Measurements from ENCODE around the gene CDK14. TPM values are rescaled to one million over a fixed set of nuclear protein-coding genes. Genes with fewer than 3 reads are reported as not detected.

The CDK14 gene
- total and polyA plus RNA-seq, 10 of the 15 experiments (the other 5 are each of a cell fraction or from before 2014, with no cell fraction given): 6.5 to 61.3 (median 24.2) TPM

DNA sequence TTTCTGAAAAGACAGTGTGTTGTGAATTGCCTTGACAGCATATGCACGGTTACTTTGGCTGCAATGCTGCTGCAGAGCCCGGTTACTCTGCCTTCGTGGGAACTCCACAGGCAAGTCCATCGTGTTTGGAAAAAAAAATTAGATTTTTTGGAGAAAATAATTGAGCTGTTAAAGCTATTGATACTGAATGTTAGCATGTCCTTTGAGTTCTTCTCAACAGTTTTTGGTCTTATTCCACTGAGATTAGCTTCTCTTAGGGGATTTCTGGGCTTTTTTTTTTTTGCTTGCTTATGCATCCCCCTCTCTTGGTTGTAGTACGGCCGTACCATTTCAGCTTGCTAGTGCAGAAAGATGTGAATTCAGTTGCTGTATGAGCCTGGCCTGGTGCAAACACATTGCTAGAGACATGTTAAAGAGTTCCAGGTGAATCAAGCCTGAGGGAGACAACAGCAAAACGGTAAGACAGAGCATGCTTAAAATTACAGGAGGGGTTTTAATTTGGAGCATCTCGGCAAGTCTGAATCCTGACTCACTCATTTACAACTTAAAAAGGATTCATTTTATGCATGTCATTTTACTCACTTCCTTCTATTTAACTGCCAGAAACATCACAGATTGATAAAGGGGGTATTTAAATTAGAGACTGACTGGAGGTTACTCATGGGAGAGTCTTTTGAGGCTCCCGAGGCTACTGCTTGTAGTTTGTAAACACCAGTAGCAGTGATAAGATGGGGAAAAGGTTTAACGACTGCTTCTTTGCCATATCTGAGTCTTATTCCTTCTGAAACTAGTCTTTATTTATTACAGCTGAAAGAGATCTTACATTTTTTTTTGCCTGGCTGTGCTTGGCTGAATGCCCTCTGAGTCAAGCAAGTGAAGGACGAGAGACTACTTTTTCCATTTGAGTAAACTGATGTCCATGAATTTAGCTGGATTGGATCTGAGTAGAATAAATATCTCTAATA, 113.7 kb downstream of the CDK14 start (continued):
- TF ChIP-seq CHD2 (IDR thresholded peaks at IDR 0.05; ENCODE audit: borderline replicate concordance, low read depth, low read length) (no peak), NR2C1 (IDR thresholded peaks at IDR 0.05) (no peak), MTA3 (IDR thresholded peaks at IDR 0.05; ENCODE audit: borderline replicate concordance, low read length) (no peak), MTA2 (IDR thresholded peaks at IDR 0.05; ENCODE audit: low read depth) (0 out of 2 replicates have a peak, but pooled peaks have one; percentile 11), RCOR1 (conservative IDR thresholded peaks at IDR 0.05; ENCODE audit: low read depth, low read length) (no peak), GATAD2B (conservative IDR thresholded peaks at IDR 0.05; ENCODE audit: low read depth) (no peak), LARP7 (IDR thresholded peaks at IDR 0.05) (no peak), MYB (IDR thresholded peaks at IDR 0.05; ENCODE audit: borderline replicate concordance, low read depth, low read length) (no peak), YBX1 (IDR thresholded peaks at IDR 0.05) (no peak), POU2F2 (IDR thresholded peaks at IDR 0.05; ENCODE audit: borderline replicate concordance, low read depth, low read length) (no peak), MYC (IDR thresholded peaks at IDR 0.05; ENCODE audit: insufficient read depth, insufficient read length, insufficient replicate concordance, low read length, severe bottlenecking) (no peak), CBX3 (IDR thresholded peaks at IDR 0.05; ENCODE audit: borderline replicate concordance, low read depth) (no peak), TCF7 (IDR thresholded peaks at IDR 0.05; ENCODE audit: borderline replicate concordance) (no peak), PAX8 (IDR thresholded peaks at IDR 0.05) (no peak), CHD1 (IDR thresholded peaks at IDR 0.05; ENCODE audit: low read depth, low read length) (peak; percentile 86; the same call in 1 of the 2 replicates), SMARCA5 (IDR thresholded peaks at IDR 0.05) (no peak), CHD4 (IDR thresholded peaks at IDR 0.05) (no peak), TBL1XR1 (IDR thresholded peaks at IDR 0.05; ENCODE audit: low read depth, low read length) (no peak), HDAC6 (IDR thresholded peaks at IDR 0.05; ENCODE audit: unreplicated experiment) (no peak), EGR1 (IDR thresholded peaks at IDR 0.05; ENCODE audit: borderline replicate concordance in 1 of 2, low read depth in 2 of 2, low read length in 2 of 2) (no peak), RBBP5 (conservative IDR thresholded peaks at IDR 0.05) (no peak), HDAC2 (IDR thresholded peaks at IDR 0.05) (no peak), RAD51 (IDR thresholded peaks at IDR 0.05) (no peak), IRF4 (IDR thresholded peaks at IDR 0.05; ENCODE audit: low read depth, low read length) (no peak), SIN3A (IDR thresholded peaks at IDR 0.05; ENCODE audit: low read depth, low read length) (0 out of 2 replicates have a peak, but pooled peaks have one; percentile 11), ZNF274 (IDR thresholded peaks at IDR 0.05; ENCODE audit: insufficient read depth, insufficient read length) (no peak), ZNF217 (IDR thresholded peaks at IDR 0.05) (no peak), TARDBP (IDR thresholded peaks at IDR 0.05; ENCODE audit: borderline replicate concordance) (no peak)
- TF ChIP-seq, protein P1, sequence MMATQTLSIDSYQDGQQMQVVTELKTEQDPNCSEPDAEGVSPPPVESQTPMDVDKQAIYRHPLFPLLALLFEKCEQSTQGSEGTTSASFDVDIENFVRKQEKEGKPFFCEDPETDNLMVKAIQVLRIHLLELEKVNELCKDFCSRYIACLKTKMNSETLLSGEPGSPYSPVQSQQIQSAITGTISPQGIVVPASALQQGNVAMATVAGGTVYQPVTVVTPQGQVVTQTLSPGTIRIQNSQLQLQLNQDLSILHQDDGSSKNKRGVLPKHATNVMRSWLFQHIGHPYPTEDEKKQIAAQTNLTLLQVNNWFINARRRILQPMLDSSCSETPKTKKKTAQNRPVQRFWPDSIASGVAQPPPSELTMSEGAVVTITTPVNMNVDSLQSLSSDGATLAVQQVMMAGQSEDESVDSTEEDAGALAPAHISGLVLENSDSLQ (IDR thresholded peaks at IDR 0.05): no peak
- TF ChIP-seq, protein P2, sequence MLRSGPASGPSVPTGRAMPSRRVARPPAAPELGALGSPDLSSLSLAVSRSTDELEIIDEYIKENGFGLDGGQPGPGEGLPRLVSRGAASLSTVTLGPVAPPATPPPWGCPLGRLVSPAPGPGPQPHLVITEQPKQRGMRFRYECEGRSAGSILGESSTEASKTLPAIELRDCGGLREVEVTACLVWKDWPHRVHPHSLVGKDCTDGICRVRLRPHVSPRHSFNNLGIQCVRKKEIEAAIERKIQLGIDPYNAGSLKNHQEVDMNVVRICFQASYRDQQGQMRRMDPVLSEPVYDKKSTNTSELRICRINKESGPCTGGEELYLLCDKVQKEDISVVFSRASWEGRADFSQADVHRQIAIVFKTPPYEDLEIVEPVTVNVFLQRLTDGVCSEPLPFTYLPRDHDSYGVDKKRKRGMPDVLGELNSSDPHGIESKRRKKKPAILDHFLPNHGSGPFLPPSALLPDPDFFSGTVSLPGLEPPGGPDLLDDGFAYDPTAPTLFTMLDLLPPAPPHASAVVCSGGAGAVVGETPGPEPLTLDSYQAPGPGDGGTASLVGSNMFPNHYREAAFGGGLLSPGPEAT (IDR thresholded peaks at IDR 0.05; ENCODE audit: low read depth): peak; percentile 46; the same call in 1 of the 2 replicates

Measured in GM12878 (cell line).